ENCODE measurements around the gene BCAS3.

Gene BCAS3

GRCh38 chr17:61066062-61066461 is 388.4 kb downstream of the BCAS3 start:
- TF ChIP-seq CTCF (IDR thresholded peaks at IDR 0.05; ENCODE audit: insufficient read depth, low read depth, low read length, missing control alignments), result no peak
- DNase-seq (ENCODE audit: low read depth), result no peak
- no peak overlapping the region for H3K4me3 ChIP-seq (ENCODE audit: low read depth, low read length)

GRCh38 chr17:61070649-61071048 is 393.0 kb downstream of the BCAS3 start:
- no peak for DNase-seq (ENCODE audit: low read depth)
- no peak overlapping the region for H3K4me3 ChIP-seq (ENCODE audit: low read depth, low read length)
- TF ChIP-seq CTCF (IDR thresholded peaks at IDR 0.05; ENCODE audit: insufficient read depth, low read depth, low read length, missing control alignments), result no peak

GRCh38 chr17:61072648-61073047 is 395.0 kb downstream of the BCAS3 start:
- no peak overlapping the region for H3K4me3 ChIP-seq (ENCODE audit: low read depth, low read length)
- no peak for DNase-seq (ENCODE audit: low read depth)
- TF ChIP-seq CTCF (IDR thresholded peaks at IDR 0.05; ENCODE audit: insufficient read depth, low read depth, low read length, missing control alignments), result no peak

GRCh38 chr17:61073131-61073530 is 395.5 kb downstream of the BCAS3 start:
- DNase-seq (ENCODE audit: low read depth), result no peak
- TF ChIP-seq CTCF (IDR thresholded peaks at IDR 0.05; ENCODE audit: insufficient read depth, low read depth, low read length, missing control alignments), result no peak
- no peak overlapping the region for H3K4me3 ChIP-seq (ENCODE audit: low read depth, low read length)

- no peak overlapping the region for H3K4me3 ChIP-seq (ENCODE audit: low read depth, low read length)
- TF ChIP-seq CTCF (IDR thresholded peaks at IDR 0.05; ENCODE audit: insufficient read depth, low read depth, low read length, missing control alignments), result no peak
- DNase-seq (ENCODE audit: low read depth), result no peak
Measured at GRCh38 chr17:61073799-61074513, 396.3 kb downstream of the BCAS3 start.

GRCh38 chr17:61075988-61076387 is 398.3 kb downstream of the BCAS3 start:
- no peak for DNase-seq (ENCODE audit: low read depth)

More at GRCh38 chr17:61075988-61076387, 398.3 kb downstream of the BCAS3 start:
- no peak for TF ChIP-seq CTCF (IDR thresholded peaks at IDR 0.05; ENCODE audit: insufficient read depth, low read depth, low read length, missing control alignments)
- H3K4me3 ChIP-seq (ENCODE audit: low read depth, low read length), result no peak overlapping the region

All from GM12865 (cell line).